ENCODE data around the gene LPCAT1. TPM values are rescaled to one million over a fixed set of nuclear protein-coding genes. Genes with fewer than 3 reads are reported as not detected.

Gene LPCAT1
- total RNA-seq, 2 donors from 2014 or later = 13.2 to 18.1 TPM

DNA sequence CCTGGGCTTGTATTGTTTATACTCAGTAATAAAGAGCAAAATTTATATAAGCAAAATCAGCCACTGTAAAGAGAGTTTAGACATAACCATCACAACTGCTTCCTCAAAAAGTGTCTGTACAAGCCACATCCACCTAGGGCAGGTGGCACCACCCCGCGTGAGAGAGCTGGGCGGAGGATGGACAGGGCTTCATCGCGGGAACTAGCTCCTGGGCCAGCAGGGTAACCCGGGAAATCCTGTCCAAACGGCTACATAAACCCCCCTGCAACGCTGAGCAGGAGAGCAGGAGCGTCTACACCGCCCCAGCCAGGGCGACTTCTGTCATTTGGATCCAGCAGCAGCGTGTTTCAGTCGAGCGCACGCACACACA is 79.8 kb downstream of the LPCAT1 start:
- Histone ChIP-seq H3K27me3 (peaks cover 23% of the 10 kb centered on the region in 2 donors), H3K27ac (no peak overlapping the region), H3K36me3 (no peaks in the 10 kb centered on the region), H3K9me3 (peaks cover 0 to 5% of the 10 kb centered on the region in 2 donors), H3K4me3 (no peak overlapping the region), H3K4me1 (peaks cover 0 to 20% of the 10 kb centered on the region in 2 donors)
- DNase-seq (ENCODE audit: low spot score) = no peak
- no peak for TF ChIP-seq CTCF (IDR thresholded peaks at IDR 0.05)

DNA sequence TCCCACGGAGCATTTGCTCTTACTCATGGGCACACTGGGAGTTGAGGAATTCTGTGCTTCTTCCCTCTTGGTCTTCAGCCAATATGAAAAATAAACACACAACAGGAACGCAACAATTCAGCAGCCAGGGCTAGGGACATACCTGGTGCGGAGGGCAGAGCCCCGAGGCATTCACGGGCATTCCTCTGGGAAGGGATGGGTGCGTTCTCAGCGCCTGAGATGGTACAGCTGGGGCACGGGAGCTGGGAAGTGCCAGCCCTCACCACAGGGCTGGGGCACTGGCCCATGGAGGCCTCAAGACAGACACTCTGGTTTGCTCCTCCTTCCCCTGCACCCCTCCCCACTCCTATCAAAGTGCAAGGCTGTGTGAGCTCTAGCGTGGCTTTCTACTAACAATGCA is 80.6 kb downstream of the LPCAT1 start:
- Histone ChIP-seq H3K4me3 (no peak overlapping the region), H3K9me3 (peaks cover 0 to 5% of the 10 kb centered on the region in 2 donors), H3K27ac (no peak overlapping the region), H3K36me3 (no peaks in the 10 kb centered on the region), H3K4me1 (peaks cover 0 to 20% of the 10 kb centered on the region in 2 donors), H3K27me3 (peaks cover 23% of the 10 kb centered on the region in 2 donors)
- no peak for TF ChIP-seq CTCF (IDR thresholded peaks at IDR 0.05)
- DNase-seq (ENCODE audit: low spot score) = no peak

GRCh38 chr5:1442222-1443145 is 81.3 kb downstream of the LPCAT1 start:
- TF ChIP-seq CTCF (IDR thresholded peaks at IDR 0.05) = no peak
- Histone ChIP-seq H3K9me3 (peaks cover 0 to 5% of the 10 kb centered on the region in 2 donors), H3K4me1 (peaks cover 0 to 20% of the 10 kb centered on the region in 2 donors), H3K4me3 (no peak overlapping the region), H3K27ac (no peak overlapping the region), H3K36me3 (no peaks in the 10 kb centered on the region), H3K27me3 (peaks cover 23% of the 10 kb centered on the region in 2 donors)
- DNase-seq (ENCODE audit: low spot score) = no peak

GRCh38 chr5:1441166-1441865 is 82.4 kb downstream of the LPCAT1 start:
- Histone ChIP-seq H3K4me3 (no peak overlapping the region), H3K27me3 (peaks cover 20 to 23% of the 10 kb centered on the region in 2 donors), H3K4me1 (peaks cover 0 to 20% of the 10 kb centered on the region in 2 donors), H3K36me3 (no peaks in the 10 kb centered on the region), H3K9me3 (peaks cover 0 to 5% of the 10 kb centered on the region in 2 donors), H3K27ac (no peak overlapping the region)
- DNase-seq (ENCODE audit: low spot score) = no peak
- no peak for TF ChIP-seq CTCF (IDR thresholded peaks at IDR 0.05)

DNA sequence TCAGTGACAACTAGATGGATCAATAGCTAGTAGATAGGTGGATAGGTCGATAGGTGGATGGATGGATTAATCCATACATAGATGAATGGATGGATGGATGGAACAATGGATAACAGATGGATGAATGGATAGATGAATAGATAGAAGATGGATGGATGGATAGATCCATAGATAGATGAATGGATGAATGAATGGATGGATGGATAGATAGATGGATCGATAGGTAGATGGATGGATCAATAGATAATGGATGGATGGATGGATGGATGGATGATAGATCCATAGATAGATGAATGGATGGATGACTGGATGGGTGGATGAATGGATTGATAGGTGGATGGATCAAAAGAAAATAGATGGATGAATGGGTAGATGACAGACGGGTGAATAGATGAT is 83.7 kb downstream of the LPCAT1 start:
- DNase-seq (ENCODE audit: low spot score) = no peak
- H3K9me3 ChIP-seq = peaks cover 0 to 5% of the 10 kb centered on the region in 2 donors
- H3K36me3 ChIP-seq = no peaks in the 10 kb centered on the region
- no peak overlapping the region for H3K27ac ChIP-seq
- TF ChIP-seq CTCF (IDR thresholded peaks at IDR 0.05) = no peak
- H3K27me3 ChIP-seq = peaks cover 10 to 13% of the 10 kb centered on the region in 2 donors
- H3K4me1 ChIP-seq = peaks cover 0 to 8% of the 10 kb centered on the region in 2 donors
- no peak overlapping the region for H3K4me3 ChIP-seq
